ENCODE data around the gene FAM219B.
"Not testable (repeated sequence)": the region's sequence is repeated elsewhere in the genome, so short reads cannot be mapped to it uniquely, and the experiment has no call there.

FAM219B gene

GRCh38 chr15:74906450-74907162, at the start of gene FAM219B:
TSS of gene FAM219B (minus strand) at chr15:74906851. CDS start at chr15:74906800, 51 bp downstream.
- peak; percentile 41 for DNase-seq

GRCh38 chr15:74955796-74956647, 49.4 kb upstream of the FAM219B start:
- no peak for DNase-seq

GRCh38 chr15:74955017-74955416, 48.4 kb upstream of the FAM219B start:
- no peak for DNase-seq

- DNase-seq: no peak
Measured at GRCh38 chr15:74954515-74954914, 47.9 kb upstream of the FAM219B start.

- no peak for DNase-seq
Measured at GRCh38 chr15:74951006-74951405, 44.4 kb upstream of the FAM219B start.

GRCh38 chr15:74950078-74950908, 43.6 kb upstream of the FAM219B start:
- peak; percentile 31 for DNase-seq

GRCh38 chr15:74937590-74938371, 31.1 kb upstream of the FAM219B start, which contains the start of gene COX5A:
TSS of gene COX5A (minus strand) at chr15:74938073. CDS start at chr15:74938014, 59 bp downstream.
- peak; percentile 65 for DNase-seq

GRCh38 chr15:74937272-74937589, 30.6 kb upstream of the FAM219B start:
- no peak for DNase-seq

- DNase-seq: not testable (repeated sequence)
Measured at GRCh38 chr15:74935193-74935592, 28.5 kb upstream of the FAM219B start.

GRCh38 chr15:74933573-74933972, 26.9 kb upstream of the FAM219B start:
- DNase-seq: no peak

- DNase-seq: no peak
Measured at GRCh38 chr15:74928771-74929198, 22.1 kb upstream of the FAM219B start.

GRCh38 chr15:74924525-74924924, 17.9 kb upstream of the FAM219B start:
- DNase-seq: no peak

- no peak for DNase-seq
Measured at GRCh38 chr15:74920456-74920855, 13.8 kb upstream of the FAM219B start.

GRCh38 chr15:74917676-74918075, 11.0 kb upstream of the FAM219B start:
- DNase-seq: no peak

GRCh38 chr15:74913799-74914198, 7.1 kb upstream of the FAM219B start:
- DNase-seq: not testable (repeated sequence)

GRCh38 chr15:74913041-74913440, 6.4 kb upstream of the FAM219B start:
- DNase-seq: no peak

- no peak for DNase-seq
Measured at GRCh38 chr15:74908635-74909034, 2.0 kb upstream of the FAM219B start.

- DNase-seq: no peak
Measured at GRCh38 chr15:74907163-74907870, 666 bp upstream of the FAM219B start.

GRCh38 chr15:74906067-74906449, 593 bp downstream of the FAM219B start:
- DNase-seq: no peak

- no peak for DNase-seq
Measured at GRCh38 chr15:74904190-74904805, 2.4 kb downstream of the FAM219B start.

GRCh38 chr15:74903676-74904075, 3.0 kb downstream of the FAM219B start:
- DNase-seq: no peak

Data from NCI-H748 treated with DMSO at 0.1 percent for 48 hours (cell line).